ENCODE data around the gene CRY1.
"Not testable (repeated sequence)": the region's sequence is repeated elsewhere in the genome, so short reads cannot be mapped to it uniquely, and the experiment has no call there.

The CRY1 gene

DNA sequence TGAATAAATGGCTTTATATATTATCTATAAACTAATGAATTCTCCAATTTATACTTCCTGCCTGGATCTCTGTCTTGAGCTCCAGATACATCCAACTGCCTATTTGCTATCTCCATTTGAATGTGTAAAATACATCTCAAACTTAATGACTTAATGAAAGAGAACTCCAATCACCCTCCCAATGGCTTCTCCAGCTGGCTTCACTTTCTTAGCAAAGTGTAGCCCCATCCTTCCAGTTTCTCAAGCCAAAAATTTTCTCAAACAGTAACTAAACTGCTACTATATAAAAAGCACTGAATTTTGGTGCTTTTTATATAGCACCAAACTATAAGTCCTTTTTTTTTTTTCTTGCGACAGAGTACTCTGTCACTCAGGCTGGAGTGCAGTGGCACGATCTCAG, 2.6 kb downstream of the CRY1 start:
- Histone ChIP-seq H3K4me1 (ENCODE audit: control insufficient read depth, low read depth, low read length) (peaks cover 18% of the 10 kb centered on the region), H3K36me3 (ENCODE audit: control insufficient read depth, low read depth, low read length) (no peaks in the 10 kb centered on the region), H3K9ac (ENCODE audit: low read length) (no peak overlapping the region), H3K4me3 (ENCODE audit: low read length) (no peak overlapping the region), H3K27ac (ENCODE audit: low read length) (no peak overlapping the region), H3K27me3 (ENCODE audit: control insufficient read depth, insufficient read depth, low read length) (no peaks in the 10 kb centered on the region), H3K9me3 (ENCODE audit: control insufficient read depth, low read depth, low read length) (peaks cover 5% of the 10 kb centered on the region)

DNA sequence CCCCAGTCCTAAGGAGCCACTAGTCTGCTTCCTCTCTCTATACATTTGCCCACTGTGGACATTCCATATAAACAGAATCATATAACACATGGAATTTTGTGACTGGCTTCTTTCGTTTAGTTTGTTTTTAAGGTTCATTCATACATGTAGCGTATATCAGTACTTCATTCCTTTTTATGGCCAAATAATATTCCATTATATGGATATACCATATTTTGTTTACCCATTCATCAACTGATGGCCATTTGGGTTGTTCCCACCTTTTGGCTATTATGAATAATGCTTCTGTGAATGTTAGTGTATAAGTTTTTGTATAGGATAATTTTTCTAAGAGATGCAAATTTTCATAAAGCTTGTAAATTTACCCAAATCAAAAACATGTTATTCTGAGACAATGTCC, 4.4 kb downstream of the CRY1 start:
- Histone ChIP-seq H3K4me3 (ENCODE audit: low read length) (no peak overlapping the region), H3K4me1 (ENCODE audit: control insufficient read depth, low read depth, low read length) (peaks cover 12% of the 10 kb centered on the region), H3K27me3 (ENCODE audit: control insufficient read depth, insufficient read depth, low read length) (no peaks in the 10 kb centered on the region), H3K9ac (ENCODE audit: low read length) (no peak overlapping the region), H3K9me3 (ENCODE audit: control insufficient read depth, low read depth, low read length) (peaks cover 5% of the 10 kb centered on the region), H3K36me3 (ENCODE audit: control insufficient read depth, low read depth, low read length) (no peaks in the 10 kb centered on the region), H3K27ac (ENCODE audit: low read length) (no peak overlapping the region)

DNA sequence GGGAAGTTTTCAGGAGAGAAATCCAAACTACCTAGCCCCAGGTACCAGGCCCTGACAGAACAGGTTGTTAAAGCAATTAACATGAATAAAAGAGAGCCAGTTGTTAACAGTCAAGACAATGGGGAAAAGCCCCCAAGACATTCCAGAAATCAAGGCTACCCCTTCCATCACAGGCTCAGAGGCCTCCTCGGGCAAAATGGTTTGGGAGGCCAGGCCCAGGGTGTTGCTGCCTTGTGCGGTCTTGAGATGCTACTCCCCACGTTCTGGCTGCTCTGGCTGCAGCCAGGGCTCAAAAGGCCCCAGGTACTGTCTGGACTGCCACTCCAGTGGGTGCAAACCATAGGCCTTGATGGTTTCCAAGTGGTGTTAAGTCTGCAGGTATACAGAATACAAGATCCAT, 7.0 kb downstream of the CRY1 start:
- H3K27me3 ChIP-seq (ENCODE audit: control insufficient read depth, insufficient read depth, low read length) = no peaks in the 10 kb centered on the region
- no peaks in the 10 kb centered on the region for H3K36me3 ChIP-seq (ENCODE audit: control insufficient read depth, low read depth, low read length)
- no peak overlapping the region for H3K9ac ChIP-seq (ENCODE audit: low read length)
- H3K4me3 ChIP-seq (ENCODE audit: low read length) = no peak overlapping the region
- peaks cover 5% of the 10 kb centered on the region for H3K9me3 ChIP-seq (ENCODE audit: control insufficient read depth, low read depth, low read length)
- H3K27ac ChIP-seq (ENCODE audit: low read length) = no peak overlapping the region
- H3K4me1 ChIP-seq (ENCODE audit: control insufficient read depth, low read depth, low read length) = peaks cover 6% of the 10 kb centered on the region

DNA sequence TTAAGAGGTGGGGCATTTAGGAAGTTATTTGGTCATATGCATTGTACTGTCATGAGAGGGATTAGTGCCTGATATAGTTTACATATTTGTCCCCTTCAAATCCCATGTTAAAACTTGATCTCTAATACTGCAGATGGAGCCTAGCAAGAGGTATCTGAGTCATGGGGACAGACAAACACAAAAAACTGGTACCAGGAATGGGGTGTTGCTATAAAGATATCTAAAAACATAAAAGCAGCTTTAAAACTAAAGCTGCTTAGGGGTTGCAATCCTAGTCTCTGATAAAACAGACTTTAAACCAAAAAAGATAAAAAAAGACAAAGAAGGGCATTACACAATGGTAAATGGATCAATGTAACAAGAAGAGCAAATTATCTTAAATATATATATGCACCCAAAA, 11.6 kb downstream of the CRY1 start:
- H3K4me3 ChIP-seq (ENCODE audit: low read length) = no peak overlapping the region
- H3K36me3 ChIP-seq (ENCODE audit: control insufficient read depth, low read depth, low read length) = no peaks in the 10 kb centered on the region
- H3K27ac ChIP-seq (ENCODE audit: low read length) = no peak overlapping the region
- H3K27me3 ChIP-seq (ENCODE audit: control insufficient read depth, insufficient read depth, low read length) = no peaks in the 10 kb centered on the region
- no peaks in the 10 kb centered on the region for H3K9me3 ChIP-seq (ENCODE audit: control insufficient read depth, low read depth, low read length)
- peaks cover 11% of the 10 kb centered on the region for H3K4me1 ChIP-seq (ENCODE audit: control insufficient read depth, low read depth, low read length)
- H3K9ac ChIP-seq (ENCODE audit: low read length) = no peak overlapping the region

DNA sequence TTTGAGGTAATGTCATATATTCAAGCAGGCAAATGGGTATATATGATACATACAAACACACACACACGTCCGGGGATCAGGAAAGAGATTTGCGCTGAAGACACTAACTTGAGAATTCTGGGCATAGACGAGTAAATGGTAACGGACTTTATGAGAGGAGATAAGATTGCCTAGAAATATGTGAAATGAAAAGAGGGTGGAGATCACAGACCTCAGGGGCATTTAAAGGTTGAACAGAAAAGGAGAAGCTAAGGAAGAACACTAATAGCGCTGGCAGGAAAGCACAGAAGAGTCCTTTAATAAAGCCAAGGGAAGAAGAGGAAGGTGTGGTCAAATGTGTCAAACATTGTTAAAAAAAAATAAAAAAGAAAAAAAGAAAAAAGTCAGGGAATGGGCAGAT, 13.1 kb downstream of the CRY1 start:
- H3K4me1 ChIP-seq (ENCODE audit: control insufficient read depth, low read depth, low read length) = peaks cover 7% of the 10 kb centered on the region
- no peaks in the 10 kb centered on the region for H3K9me3 ChIP-seq (ENCODE audit: control insufficient read depth, low read depth, low read length)
- no peak overlapping the region for H3K27ac ChIP-seq (ENCODE audit: low read length)
- no peaks in the 10 kb centered on the region for H3K27me3 ChIP-seq (ENCODE audit: control insufficient read depth, insufficient read depth, low read length)
- no peaks in the 10 kb centered on the region for H3K36me3 ChIP-seq (ENCODE audit: control insufficient read depth, low read depth, low read length)
- H3K4me3 ChIP-seq (ENCODE audit: low read length) = no peak overlapping the region
- H3K9ac ChIP-seq (ENCODE audit: low read length) = no peak overlapping the region

DNA sequence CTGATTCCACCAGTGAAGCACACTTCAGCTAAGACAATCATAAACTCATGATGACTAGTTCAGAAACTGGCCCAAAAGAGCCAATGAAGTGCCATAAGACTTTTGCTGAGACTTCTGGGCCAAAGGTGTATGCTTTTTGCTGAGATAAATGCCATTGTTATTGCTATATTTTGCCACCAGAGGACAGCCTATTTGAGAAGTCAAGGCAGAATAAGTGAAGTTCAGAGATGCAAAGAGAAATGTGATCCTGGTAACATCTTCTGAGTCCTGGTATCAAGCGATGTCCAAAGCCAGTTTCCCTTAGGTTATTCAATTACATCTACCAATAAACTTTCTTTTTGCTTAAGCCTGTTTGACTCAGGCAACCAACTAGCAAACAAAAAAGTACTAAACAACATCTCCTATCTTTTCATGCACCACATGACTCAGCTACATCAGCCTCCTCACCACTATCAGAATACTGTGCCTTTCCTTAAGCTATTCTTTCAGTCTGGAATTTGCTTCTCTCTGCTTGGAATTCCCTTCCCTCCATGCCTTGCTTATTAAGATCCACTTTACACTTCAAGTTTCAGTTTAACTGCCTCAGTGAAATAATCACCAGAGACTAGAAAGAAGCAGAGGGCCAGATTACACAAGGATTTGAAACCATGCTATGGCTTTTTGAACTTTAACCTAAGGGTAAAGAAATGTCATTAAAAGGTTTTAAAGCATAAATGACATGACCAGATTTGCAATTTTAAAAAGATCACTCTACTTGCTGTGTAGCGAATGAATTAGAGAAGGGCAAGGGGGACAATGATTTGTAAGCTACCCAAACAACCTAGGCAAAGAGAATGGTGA, 14.0 kb downstream of the CRY1 start:
- Histone ChIP-seq H3K4me1 (ENCODE audit: control insufficient read depth, low read depth, low read length) (peaks cover 7% of the 10 kb centered on the region), H3K9me3 (ENCODE audit: control insufficient read depth, low read depth, low read length) (no peaks in the 10 kb centered on the region), H3K27me3 (ENCODE audit: control insufficient read depth, insufficient read depth, low read length) (no peaks in the 10 kb centered on the region), H3K4me3 (ENCODE audit: low read length) (no peak overlapping the region), H3K36me3 (ENCODE audit: control insufficient read depth, low read depth, low read length) (no peaks in the 10 kb centered on the region), H3K27ac (ENCODE audit: low read length) (no peak overlapping the region), H3K9ac (ENCODE audit: low read length) (no peak overlapping the region)

DNA sequence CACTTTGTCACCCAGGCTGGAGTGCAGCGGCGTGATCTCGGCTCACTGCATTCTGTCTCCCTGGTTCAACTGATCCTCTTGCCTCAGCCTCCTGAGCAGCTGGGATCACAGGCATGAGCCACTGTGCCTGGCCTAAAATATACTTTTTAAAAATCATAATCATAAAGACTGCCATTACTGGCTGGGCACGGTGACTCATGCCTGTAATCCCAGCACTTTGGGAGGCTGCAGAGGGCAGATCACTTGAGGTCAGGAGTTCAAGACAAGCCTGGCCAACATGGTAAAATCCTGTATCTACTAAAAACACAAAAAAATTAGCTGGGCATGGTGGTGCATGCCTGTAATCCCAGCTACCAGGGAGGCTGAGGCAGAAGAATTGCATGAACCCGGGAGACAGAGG, 20.1 kb downstream of the CRY1 start:
- H3K27ac ChIP-seq (ENCODE audit: low read length); H3K36me3 ChIP-seq (ENCODE audit: control insufficient read depth, low read depth, low read length); H3K4me3 ChIP-seq (ENCODE audit: low read length); H3K4me1 ChIP-seq (ENCODE audit: control insufficient read depth, low read depth, low read length); H3K27me3 ChIP-seq (ENCODE audit: control insufficient read depth, insufficient read depth, low read length); H3K9me3 ChIP-seq (ENCODE audit: control insufficient read depth, low read depth, low read length); H3K9ac ChIP-seq (ENCODE audit: low read length): not testable (repeated sequence)

DNA sequence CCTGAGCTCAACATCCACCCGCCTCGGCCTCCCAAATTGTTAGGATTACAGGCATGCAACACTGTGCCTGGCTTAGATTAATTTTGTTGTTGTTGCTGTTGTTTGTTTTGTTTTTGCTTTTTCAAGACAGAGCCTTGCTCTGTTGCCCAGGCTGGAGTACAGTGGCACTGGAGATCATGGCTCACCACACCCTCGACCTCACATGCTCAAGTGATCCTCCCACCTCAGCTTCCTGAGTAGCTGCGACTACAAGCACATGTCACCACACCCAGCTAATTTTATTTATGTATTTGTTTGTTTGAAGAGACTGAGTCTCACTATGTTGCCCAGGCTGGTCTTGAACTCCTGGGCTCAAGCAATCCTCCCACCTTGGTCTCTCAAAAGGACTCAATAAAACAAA, 26.7 kb downstream of the CRY1 start:
- Histone ChIP-seq H3K9me3 (ENCODE audit: control insufficient read depth, low read depth, low read length) (no peaks in the 10 kb centered on the region), H3K9ac (ENCODE audit: low read length) (no peak overlapping the region), H3K36me3 (ENCODE audit: control insufficient read depth, low read depth, low read length) (no peaks in the 10 kb centered on the region), H3K4me3 (ENCODE audit: low read length) (no peak overlapping the region), H3K27me3 (ENCODE audit: control insufficient read depth, insufficient read depth, low read length) (no peaks in the 10 kb centered on the region), H3K4me1 (ENCODE audit: control insufficient read depth, low read depth, low read length) (no peaks in the 10 kb centered on the region), H3K27ac (ENCODE audit: low read length) (no peak overlapping the region)

DNA sequence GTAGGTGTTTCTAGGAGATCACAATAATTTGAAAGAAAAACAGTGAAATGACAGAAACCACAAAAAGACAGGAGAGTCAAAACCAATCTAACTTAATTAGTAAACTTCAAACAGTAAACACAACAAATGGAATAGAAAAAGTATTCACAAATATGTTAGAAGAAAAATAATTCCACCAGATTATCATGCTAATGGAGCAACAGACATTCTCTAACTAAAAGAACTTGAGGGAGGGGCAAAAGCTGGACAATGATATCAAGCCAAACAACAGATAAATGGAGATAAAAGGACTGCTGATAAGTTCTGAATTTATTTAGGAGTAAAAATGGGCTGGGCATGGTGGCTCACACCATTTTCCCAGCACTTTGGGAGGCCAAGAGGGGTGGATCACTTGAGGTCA, 28.7 kb downstream of the CRY1 start:
- H3K27ac ChIP-seq (ENCODE audit: low read length) = no peak overlapping the region
- H3K27me3 ChIP-seq (ENCODE audit: control insufficient read depth, insufficient read depth, low read length) = no peaks in the 10 kb centered on the region
- no peaks in the 10 kb centered on the region for H3K36me3 ChIP-seq (ENCODE audit: control insufficient read depth, low read depth, low read length)
- no peaks in the 10 kb centered on the region for H3K9me3 ChIP-seq (ENCODE audit: control insufficient read depth, low read depth, low read length)
- no peaks in the 10 kb centered on the region for H3K4me1 ChIP-seq (ENCODE audit: control insufficient read depth, low read depth, low read length)
- H3K9ac ChIP-seq (ENCODE audit: low read length) = no peak overlapping the region
- H3K4me3 ChIP-seq (ENCODE audit: low read length) = no peak overlapping the region

DNA sequence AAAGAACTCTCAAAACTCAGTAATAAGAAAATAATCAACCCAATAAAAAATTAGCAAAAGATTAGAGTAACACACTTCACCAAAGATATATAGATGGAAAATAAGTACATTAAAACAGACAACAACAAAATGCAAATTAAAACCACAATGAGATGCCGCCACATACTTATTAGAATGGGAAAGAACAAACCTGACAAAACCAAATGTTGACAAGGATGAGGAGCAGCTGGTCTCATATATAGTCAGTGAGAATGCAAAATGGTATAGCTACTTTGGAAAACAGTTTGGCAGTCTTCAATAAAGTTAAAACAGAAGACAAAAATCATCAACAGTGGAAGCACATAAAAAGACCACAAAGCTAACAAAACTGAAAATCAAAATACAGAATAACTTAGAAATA, 29.1 kb downstream of the CRY1 start:
- H3K27ac ChIP-seq (ENCODE audit: low read length) = no peak overlapping the region
- no peaks in the 10 kb centered on the region for H3K27me3 ChIP-seq (ENCODE audit: control insufficient read depth, insufficient read depth, low read length)
- no peak overlapping the region for H3K4me3 ChIP-seq (ENCODE audit: low read length)
- no peaks in the 10 kb centered on the region for H3K4me1 ChIP-seq (ENCODE audit: control insufficient read depth, low read depth, low read length)
- H3K36me3 ChIP-seq (ENCODE audit: control insufficient read depth, low read depth, low read length) = no peaks in the 10 kb centered on the region
- H3K9me3 ChIP-seq (ENCODE audit: control insufficient read depth, low read depth, low read length) = no peaks in the 10 kb centered on the region
- no peak overlapping the region for H3K9ac ChIP-seq (ENCODE audit: low read length)

DNA sequence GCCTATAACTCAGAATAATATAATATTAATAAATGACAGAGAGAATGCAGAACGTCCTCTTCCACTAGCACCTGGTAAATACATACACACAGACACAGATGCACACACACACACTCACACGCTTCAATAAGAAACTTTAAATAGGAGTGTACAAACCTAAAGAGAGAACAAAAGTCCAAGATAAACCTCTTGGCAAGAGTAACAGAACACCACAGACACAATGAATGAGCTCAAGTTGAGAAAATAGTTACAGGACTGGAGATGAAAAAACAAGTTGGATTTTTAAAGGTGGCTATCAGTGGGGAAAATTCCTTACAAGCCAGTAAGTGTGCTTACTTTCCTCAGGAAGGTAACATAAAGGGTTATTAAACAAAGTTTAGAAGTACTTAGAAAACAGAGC, 35.2 kb downstream of the CRY1 start:
- Histone ChIP-seq H3K27me3 (ENCODE audit: control insufficient read depth, insufficient read depth, low read length) (no peaks in the 10 kb centered on the region), H3K9me3 (ENCODE audit: control insufficient read depth, low read depth, low read length) (no peaks in the 10 kb centered on the region), H3K4me1 (ENCODE audit: control insufficient read depth, low read depth, low read length) (peaks cover 5% of the 10 kb centered on the region), H3K4me3 (ENCODE audit: low read length) (no peak overlapping the region), H3K9ac (ENCODE audit: low read length) (no peak overlapping the region), H3K36me3 (ENCODE audit: control insufficient read depth, low read depth, low read length) (no peaks in the 10 kb centered on the region), H3K27ac (ENCODE audit: low read length) (no peak overlapping the region)

DNA sequence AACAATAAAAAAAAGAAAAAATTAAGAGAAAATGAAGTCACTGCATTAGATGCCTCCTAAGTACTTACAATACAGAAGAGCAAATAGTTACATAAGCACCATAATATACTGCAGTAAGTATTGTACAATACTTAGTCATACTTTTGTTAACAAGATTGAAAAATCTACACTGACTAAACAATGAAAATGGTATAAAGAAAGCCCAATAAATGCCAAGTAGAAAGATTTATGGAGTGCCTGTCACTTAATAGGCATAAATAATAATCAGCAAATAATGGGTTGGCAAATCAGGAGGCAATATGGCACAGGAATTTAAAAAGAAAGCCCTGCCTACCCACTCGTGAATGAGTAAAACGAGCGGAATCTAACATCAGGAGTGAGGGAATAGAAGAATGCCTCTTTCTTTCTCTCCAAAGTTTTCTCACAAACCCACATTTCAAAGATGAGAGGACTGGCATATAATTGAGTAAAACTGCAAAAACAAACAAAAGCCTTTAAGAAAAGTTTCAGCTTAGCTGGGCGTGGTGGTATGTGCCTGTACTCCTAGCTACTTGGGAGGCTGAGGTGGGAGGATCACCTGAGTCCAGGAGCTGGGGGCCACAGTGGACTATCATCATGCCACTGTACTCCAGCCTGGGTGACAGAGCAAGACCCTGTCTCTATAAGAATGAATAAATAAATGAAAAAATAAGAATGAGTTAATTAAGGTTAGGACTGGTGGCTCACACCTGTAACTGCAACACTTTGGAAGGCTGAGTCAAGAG, 36.1 kb downstream of the CRY1 start:
- Histone ChIP-seq H3K36me3 (ENCODE audit: control insufficient read depth, low read depth, low read length) (no peaks in the 10 kb centered on the region), H3K27ac (ENCODE audit: low read length) (no peak overlapping the region), H3K4me3 (ENCODE audit: low read length) (no peak overlapping the region), H3K4me1 (ENCODE audit: control insufficient read depth, low read depth, low read length) (peaks cover 5% of the 10 kb centered on the region), H3K9ac (ENCODE audit: low read length) (no peak overlapping the region), H3K27me3 (ENCODE audit: control insufficient read depth, insufficient read depth, low read length) (no peaks in the 10 kb centered on the region), H3K9me3 (ENCODE audit: control insufficient read depth, low read depth, low read length) (no peaks in the 10 kb centered on the region)

All from iPS-18a (cell line).